NCI-H2227 treated with DMSO at 0.1 percent for 48 hours (cell line): ENCODE data around the gene LAMP1.
"Not testable (repeated sequence)": the region's sequence is repeated elsewhere in the genome, so short reads cannot be mapped to it uniquely, and the experiment has no call there.

Source experiments
- DNase-seq: peaks from one replicate; lab custom pipeline; 2025; lab: John Stamatoyannopoulos, UW

Gene LAMP1

GRCh38 chr13:113327766-113328471 is 30.9 kb downstream of the LAMP1 start:
- no peak for DNase-seq

- DNase-seq: no peak
Observed at GRCh38 chr13:113328851-113329250, 31.8 kb downstream of the LAMP1 start.

GRCh38 chr13:113329656-113330312 is 32.7 kb downstream of the LAMP1 start:
- no peak for DNase-seq

GRCh38 chr13:113332615-113333014 is 35.6 kb downstream of the LAMP1 start:
- no peak for DNase-seq

- no peak for DNase-seq
Observed at GRCh38 chr13:113333076-113333475, 36.0 kb downstream of the LAMP1 start.

- no peak for DNase-seq
Observed at GRCh38 chr13:113337556-113337955, 40.5 kb downstream of the LAMP1 start.

- no peak for DNase-seq
Observed at GRCh38 chr13:113337976-113338375, 40.9 kb downstream of the LAMP1 start.

- DNase-seq: no peak
Observed at GRCh38 chr13:113338451-113338850, 41.4 kb downstream of the LAMP1 start.

- DNase-seq: no peak
Observed at GRCh38 chr13:113342820-113343691, 46.0 kb downstream of the LAMP1 start.

GRCh38 chr13:113343692-113343968 is 46.6 kb downstream of the LAMP1 start:
- DNase-seq: no peak

- no peak for DNase-seq
Observed at GRCh38 chr13:113345486-113345885, 48.4 kb downstream of the LAMP1 start.

GRCh38 chr13:113347736-113348225 is 50.7 kb downstream of the LAMP1 start:
- not testable (repeated sequence) for DNase-seq

- DNase-seq: no peak
Observed at GRCh38 chr13:113348591-113348990, 51.6 kb downstream of the LAMP1 start.

GRCh38 chr13:113349050-113349449 is 52.0 kb downstream of the LAMP1 start:
- no peak for DNase-seq

GRCh38 chr13:113349491-113349890 is 52.5 kb downstream of the LAMP1 start:
- no peak for DNase-seq

- no peak for DNase-seq
Observed at GRCh38 chr13:113350065-113350937, 53.3 kb downstream of the LAMP1 start.

- no peak for DNase-seq
Observed at GRCh38 chr13:113350938-113351335, 53.9 kb downstream of the LAMP1 start.

- DNase-seq: no peak
Observed at GRCh38 chr13:113351514-113352026, 54.5 kb downstream of the LAMP1 start.

GRCh38 chr13:113353254-113353653 is 56.2 kb downstream of the LAMP1 start:
- DNase-seq: no peak

- no peak for DNase-seq
Observed at GRCh38 chr13:113354831-113355610, 58.0 kb downstream of the LAMP1 start.

GRCh38 chr13:113355621-113356020 is 58.6 kb downstream of the LAMP1 start:
- DNase-seq: no peak
